Kidney capillary endothelial cell (primary cell): Measurements from ENCODE around the gene ALS2.
"Not testable (repeated sequence)": the region's sequence is repeated elsewhere in the genome, so short reads cannot be mapped to it uniquely, and the experiment has no call there.

ENCODE experiments used
- DNase-seq: peaks from one replicate; pipeline ENCODE4 v3.0.0-alpha.2; 2018; ENCODE audit warnings: low spot score

Gene ALS2

GRCh38 chr2:201793631-201794030, 12.9 kb upstream of the ALS2 start:
- no peak for DNase-seq

- DNase-seq, result no peak
Measured at GRCh38 chr2:201790989-201791388, 10.3 kb upstream of the ALS2 start.

GRCh38 chr2:201790291-201790690, 9.6 kb upstream of the ALS2 start:
- DNase-seq, result no peak

- no peak for DNase-seq
Measured at GRCh38 chr2:201789395-201789794, 8.7 kb upstream of the ALS2 start.

GRCh38 chr2:201788371-201788770, 7.6 kb upstream of the ALS2 start:
- DNase-seq, result no peak

- DNase-seq, result no peak
Measured at GRCh38 chr2:201786471-201786870, 5.7 kb upstream of the ALS2 start.

GRCh38 chr2:201785135-201785534, 4.4 kb upstream of the ALS2 start:
- no peak for DNase-seq

- DNase-seq, result no peak
Measured at GRCh38 chr2:201784563-201784962, 3.8 kb upstream of the ALS2 start.

GRCh38 chr2:201781557-201782051, 871 bp upstream of the ALS2 start:
- DNase-seq, result no peak

GRCh38 chr2:201779901-201780673, 646 bp downstream of the ALS2 start:
- DNase-seq, result peak; percentile 34

- no peak for DNase-seq
Measured at GRCh38 chr2:201777869-201778268, 2.9 kb downstream of the ALS2 start.

GRCh38 chr2:201777043-201777442, 3.7 kb downstream of the ALS2 start:
- DNase-seq, result no peak

GRCh38 chr2:201775326-201775725, 5.4 kb downstream of the ALS2 start:
- DNase-seq, result no peak

GRCh38 chr2:201774546-201774945, 6.2 kb downstream of the ALS2 start:
- DNase-seq, result no peak

- no peak for DNase-seq
Measured at GRCh38 chr2:201773990-201774389, 6.7 kb downstream of the ALS2 start.

- DNase-seq, result peak; percentile 15
Measured at GRCh38 chr2:201769666-201770373, 10.9 kb downstream of the ALS2 start.

GRCh38 chr2:201768918-201769317, 11.8 kb downstream of the ALS2 start:
- DNase-seq, result no peak

- DNase-seq, result no peak
Measured at GRCh38 chr2:201765799-201766198, 14.9 kb downstream of the ALS2 start.

GRCh38 chr2:201764469-201764868, 16.3 kb downstream of the ALS2 start:
- not testable (repeated sequence) for DNase-seq

GRCh38 chr2:201761101-201761500, 19.6 kb downstream of the ALS2 start:
- no peak for DNase-seq

GRCh38 chr2:201759567-201759966, 21.2 kb downstream of the ALS2 start:
- DNase-seq, result no peak

GRCh38 chr2:201758873-201759272, 21.9 kb downstream of the ALS2 start:
- DNase-seq, result no peak

- DNase-seq, result no peak
Measured at GRCh38 chr2:201758234-201758633, 22.5 kb downstream of the ALS2 start.
